Measurements from ENCODE around the gene LLGL1.

DNA sequence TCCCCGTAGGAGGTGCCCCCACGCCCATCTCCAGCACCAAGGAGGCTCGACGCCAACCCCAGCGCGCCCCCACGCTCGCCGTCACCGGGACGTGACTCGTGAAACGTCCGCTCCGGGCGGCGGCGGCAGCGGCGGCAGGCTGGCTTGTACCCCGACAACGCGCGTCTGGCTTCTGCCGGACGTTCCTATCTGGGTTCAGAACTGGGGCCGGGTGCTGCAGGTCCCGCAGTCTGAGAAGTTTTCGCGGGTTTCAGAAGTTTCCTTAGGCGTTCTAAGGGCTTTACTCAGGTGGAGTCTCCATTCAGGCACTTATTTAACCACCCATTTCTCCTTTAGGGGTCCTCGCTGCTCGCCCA is 42.5 kb upstream of the LLGL1 start:
- TF ChIP-seq, protein P1, sequence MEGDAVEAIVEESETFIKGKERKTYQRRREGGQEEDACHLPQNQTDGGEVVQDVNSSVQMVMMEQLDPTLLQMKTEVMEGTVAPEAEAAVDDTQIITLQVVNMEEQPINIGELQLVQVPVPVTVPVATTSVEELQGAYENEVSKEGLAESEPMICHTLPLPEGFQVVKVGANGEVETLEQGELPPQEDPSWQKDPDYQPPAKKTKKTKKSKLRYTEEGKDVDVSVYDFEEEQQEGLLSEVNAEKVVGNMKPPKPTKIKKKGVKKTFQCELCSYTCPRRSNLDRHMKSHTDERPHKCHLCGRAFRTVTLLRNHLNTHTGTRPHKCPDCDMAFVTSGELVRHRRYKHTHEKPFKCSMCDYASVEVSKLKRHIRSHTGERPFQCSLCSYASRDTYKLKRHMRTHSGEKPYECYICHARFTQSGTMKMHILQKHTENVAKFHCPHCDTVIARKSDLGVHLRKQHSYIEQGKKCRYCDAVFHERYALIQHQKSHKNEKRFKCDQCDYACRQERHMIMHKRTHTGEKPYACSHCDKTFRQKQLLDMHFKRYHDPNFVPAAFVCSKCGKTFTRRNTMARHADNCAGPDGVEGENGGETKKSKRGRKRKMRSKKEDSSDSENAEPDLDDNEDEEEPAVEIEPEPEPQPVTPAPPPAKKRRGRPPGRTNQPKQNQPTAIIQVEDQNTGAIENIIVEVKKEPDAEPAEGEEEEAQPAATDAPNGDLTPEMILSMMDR (IDR thresholded peaks at IDR 0.05) = no peak
- no peak for TF ChIP-seq EZH2 (IDR thresholded peaks at IDR 0.05; ENCODE audit: borderline replicate concordance, insufficient read depth, low read depth, low read length, poor library complexity, severe bottlenecking)

Data from B cell (primary cell).